Effector CD8-positive, alpha-beta T cell (primary cell): ENCODE data around the gene AEBP1.

ENCODE experiments used
- DNase-seq: peaks from one replicate; lab custom pipeline; 2025; lab: John Stamatoyannopoulos, UW

AEBP1 gene

GRCh38 chr7:44142028-44142427 is 37.9 kb downstream of the AEBP1 start:
- DNase-seq = no peak

- DNase-seq = no peak
These were observed 39.6 kb downstream of the AEBP1 start for GRCh38 chr7:44143646-44144250.

- DNase-seq = no peak
These were observed 40.4 kb downstream of the AEBP1 start for GRCh38 chr7:44144426-44144967.

GRCh38 chr7:44144968-44145478 is 40.9 kb downstream of the AEBP1 start:
- no peak for DNase-seq

- DNase-seq = peak; percentile 56
These were observed 41.4 kb downstream of the AEBP1 start for GRCh38 chr7:44145479-44145968.

GRCh38 chr7:44145969-44146911 is 42.1 kb downstream of the AEBP1 start:
- DNase-seq = peak; percentile 46

GRCh38 chr7:44147026-44147991 is 43.2 kb downstream of the AEBP1 start:
- no peak for DNase-seq

- DNase-seq = no peak
These were observed 44.0 kb downstream of the AEBP1 start for GRCh38 chr7:44148166-44148565.

GRCh38 chr7:44148961-44149536 is 44.9 kb downstream of the AEBP1 start:
- no peak for DNase-seq

GRCh38 chr7:44149571-44150465 is 45.7 kb downstream of the AEBP1 start:
- no peak for DNase-seq

- DNase-seq = no peak
These were observed 46.3 kb downstream of the AEBP1 start for GRCh38 chr7:44150466-44150832.

- no peak for DNase-seq
These were observed 47.1 kb downstream of the AEBP1 start for GRCh38 chr7:44150966-44151941.

GRCh38 chr7:44151956-44152355 is 47.8 kb downstream of the AEBP1 start:
- DNase-seq = no peak

- DNase-seq = no peak
These were observed 49.1 kb downstream of the AEBP1 start for GRCh38 chr7:44152971-44153947.

- DNase-seq = no peak
These were observed 49.8 kb downstream of the AEBP1 start for GRCh38 chr7:44153948-44154335.

GRCh38 chr7:44154703-44155102 is 50.6 kb downstream of the AEBP1 start:
- DNase-seq = no peak
